GM21528 (cell line): Measurements from ENCODE around the gene NACC1.

Source experiments
- ATAC-seq: cut with Tn5 transposase; IDR thresholded peaks from one replicate; pipeline ENCODE4 v1.9.1; 2021; ENCODE audit warnings: mild to moderate bottlenecking, moderate library complexity; ENCODE audit not compliant: unreplicated experiment, low FRiP score

Gene NACC1

DNA sequence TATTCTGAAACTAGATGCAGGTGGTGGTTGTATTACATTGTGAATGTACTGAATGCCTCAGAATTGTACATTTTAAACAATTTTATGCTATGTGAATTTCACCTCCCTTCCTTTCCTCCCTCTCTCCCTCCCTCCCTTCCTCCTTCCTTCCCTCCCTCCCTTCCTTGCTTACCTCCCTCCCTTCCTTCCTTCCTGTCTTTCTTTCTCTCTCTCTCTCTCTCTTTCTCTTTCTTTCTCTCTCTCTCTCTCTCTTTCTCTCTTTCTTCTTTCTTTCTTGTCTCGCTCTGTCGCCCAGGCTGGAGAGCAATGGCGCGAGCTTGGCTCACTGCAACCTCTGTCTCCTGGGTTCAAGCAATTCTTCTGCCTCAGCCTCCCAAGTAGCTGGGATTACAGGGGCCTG lies 69.4 kb downstream of the NACC1 start:
- ATAC-seq, result no peak

- ATAC-seq, result no peak
Observed at GRCh38 chr19:13189600-13189999, 71.5 kb downstream of the NACC1 start.
